ENCODE results near the gene TMEM212. TPM values are rescaled to one million over a fixed set of nuclear protein-coding genes. Genes with fewer than 3 reads are reported as not detected.

TMEM212 gene
- total RNA-seq, 2 experiments from 2014 or later, result not detected

GRCh38 chr3:171810629-171811294 is 32.4 kb upstream of the TMEM212 start:
- Histone ChIP-seq H3K27ac (ENCODE audit: low read depth in 1 of 2, low read length in 2 of 2) (no peak overlapping the region), H3K27me3 (ENCODE audit: control insufficient read depth in 1 of 2, insufficient read depth in 2 of 2, low read length in 2 of 2) (peaks cover 16 to 22% of the 10 kb centered on the region in 2 experiments), H3K9me3 (ENCODE audit: control insufficient read depth in 1 of 2, insufficient read depth in 1 of 2, low read length in 2 of 2) (no peaks in the 10 kb centered on the region), H3K36me3 (ENCODE audit: insufficient read depth, low read length) (no peaks in the 10 kb centered on the region), H3K4me3 (ENCODE audit: low read length) (peak overlapping the region; percentile 64), H3K4me1 (ENCODE audit: insufficient read depth, low read length) (peaks cover 17% of the 10 kb centered on the region)
- Mint-ChIP-seq H3K36me3 (ENCODE audit: low read depth) (no peaks in the 10 kb centered on the region), H3K27me3 (peaks cover 60% of the 10 kb centered on the region), H3K27ac (no peak overlapping the region), H3K4me3 (peak overlapping the region; percentile 16), H3K9me3 (no peaks in the 10 kb centered on the region), H3K4me1 (ENCODE audit: low read depth) (peaks cover 11% of the 10 kb centered on the region)
- no peak for ATAC-seq (ENCODE audit: poor library complexity)
- DNase-seq, result no peak
- CTCF ChIA-PET, result no interaction called here
- POLR2A ChIA-PET, result no interaction called here
- TF ChIP-seq CTCF (IDR thresholded peaks at IDR 0.05), result no peak
- intact Hi-C loops (cut with DNase I, micrococcal nuclease), result no loop called here

- CTCF ChIA-PET, result no interaction called here
- TF ChIP-seq CTCF (IDR thresholded peaks at IDR 0.05), result no peak
- intact Hi-C loops (cut with DNase I, micrococcal nuclease), result no loop called here
- no peaks in the 10 kb centered on the region for H3K36me3 ChIP-seq (ENCODE audit: insufficient read depth, low read length)
- POLR2A ChIA-PET, result no interaction called here
- peak in 2 of 14 experiments; percentile 36 to 44 for DNase-seq
- H3K4me1 ChIP-seq (ENCODE audit: insufficient read depth, low read length), result peaks cover 17% of the 10 kb centered on the region
- Mint-ChIP-seq H3K27me3 (peaks cover 61% of the 10 kb centered on the region), H3K9me3 (no peaks in the 10 kb centered on the region), H3K36me3 (ENCODE audit: low read depth) (no peaks in the 10 kb centered on the region), H3K4me3 (no peak overlapping the region), H3K27ac (no peak overlapping the region), H3K4me1 (ENCODE audit: low read depth) (peaks cover 11% of the 10 kb centered on the region)
- peaks cover 16 to 22% of the 10 kb centered on the region in 2 experiments for H3K27me3 ChIP-seq (ENCODE audit: control insufficient read depth in 1 of 2, insufficient read depth in 2 of 2, low read length in 2 of 2)
- no peak overlapping the region for H3K4me3 ChIP-seq (ENCODE audit: low read length)
- ATAC-seq (ENCODE audit: poor library complexity), result no peak
- H3K9me3 ChIP-seq (ENCODE audit: control insufficient read depth in 1 of 2, insufficient read depth in 1 of 2, low read length in 2 of 2), result no peaks in the 10 kb centered on the region
- H3K27ac ChIP-seq (ENCODE audit: low read depth in 1 of 2, low read length in 2 of 2), result no peak overlapping the region
Observed at GRCh38 chr3:171811295-171811912, 31.7 kb upstream of the TMEM212 start.

GRCh38 chr3:171811913-171812335 is 31.2 kb upstream of the TMEM212 start:
- DNase-seq, result no peak
- Mint-ChIP-seq H3K9me3 (no peaks in the 10 kb centered on the region), H3K27ac (no peak overlapping the region), H3K36me3 (ENCODE audit: low read depth) (no peaks in the 10 kb centered on the region), H3K4me1 (ENCODE audit: low read depth) (peaks cover 11% of the 10 kb centered on the region), H3K4me3 (no peak overlapping the region), H3K27me3 (peaks cover 61% of the 10 kb centered on the region)
- no peak for ATAC-seq (ENCODE audit: poor library complexity)
- Histone ChIP-seq H3K4me3 (ENCODE audit: low read length) (no peak overlapping the region), H3K36me3 (ENCODE audit: insufficient read depth, low read length) (no peaks in the 10 kb centered on the region), H3K9me3 (ENCODE audit: control insufficient read depth in 1 of 2, insufficient read depth in 1 of 2, low read length in 2 of 2) (no peaks in the 10 kb centered on the region), H3K27me3 (ENCODE audit: control insufficient read depth in 1 of 2, insufficient read depth in 2 of 2, low read length in 2 of 2) (peaks cover 16 to 21% of the 10 kb centered on the region in 2 experiments), H3K27ac (ENCODE audit: low read depth in 1 of 2, low read length in 2 of 2) (no peak overlapping the region), H3K4me1 (ENCODE audit: insufficient read depth, low read length) (peaks cover 17% of the 10 kb centered on the region)
- intact Hi-C loops (cut with DNase I, micrococcal nuclease), result no loop called here
- CTCF ChIA-PET, result no interaction called here
- TF ChIP-seq CTCF (IDR thresholded peaks at IDR 0.05), result no peak
- POLR2A ChIA-PET, result no interaction called here

Measured in CD4-positive, alpha-beta T cell (primary cell).